ENCODE data around the gene ACSF3. TPM values are rescaled to one million over a fixed set of nuclear protein-coding genes. Genes with fewer than 3 reads are reported as not detected.

The ACSF3 gene
- total RNA-seq, 1 experiment from 2014 or later, result 54.9 TPM

DNA sequence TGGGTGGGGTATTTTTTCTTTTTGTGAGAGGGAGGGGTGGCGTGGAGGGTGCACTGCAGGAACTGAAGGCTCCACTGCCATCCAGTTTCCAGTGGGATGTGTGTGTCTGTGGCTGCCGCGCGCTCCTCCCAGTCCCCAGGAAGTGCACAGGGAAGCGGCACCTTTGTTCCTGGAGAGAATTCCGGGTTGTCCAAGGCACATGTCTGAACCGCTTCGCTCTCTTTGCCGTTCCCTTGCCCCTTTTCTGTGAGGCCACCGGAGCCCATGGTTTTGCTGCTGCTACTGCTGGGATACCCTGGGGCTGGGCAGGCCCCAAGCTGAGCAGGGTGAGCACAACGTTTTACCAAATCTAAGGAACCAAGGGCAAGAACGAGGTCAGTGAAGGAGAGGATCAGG is 19.5 kb downstream of the ACSF3 start:
- Mint-ChIP-seq H3K36me3 (ENCODE audit: insufficient read depth, unreplicated experiment) (peaks cover 4% of the 10 kb centered on the region), H3K27ac (ENCODE audit: unreplicated experiment) (no peak overlapping the region), H3K27me3 (ENCODE audit: unreplicated experiment) (no peaks in the 10 kb centered on the region), H3K4me3 (ENCODE audit: low read depth, unreplicated experiment) (no peak overlapping the region), H3K9me3 (ENCODE audit: low read depth, unreplicated experiment) (no peaks in the 10 kb centered on the region), H3K4me1 (ENCODE audit: low read depth, unreplicated experiment) (no peaks in the 10 kb centered on the region)
- intact Hi-C loops (cut with micrococcal nuclease; ENCODE audit: unreplicated experiment), result no loop called here
- CTCF ChIA-PET, result no interaction called here
- no peak for DNase-seq
- TF ChIP-seq, protein P1, sequence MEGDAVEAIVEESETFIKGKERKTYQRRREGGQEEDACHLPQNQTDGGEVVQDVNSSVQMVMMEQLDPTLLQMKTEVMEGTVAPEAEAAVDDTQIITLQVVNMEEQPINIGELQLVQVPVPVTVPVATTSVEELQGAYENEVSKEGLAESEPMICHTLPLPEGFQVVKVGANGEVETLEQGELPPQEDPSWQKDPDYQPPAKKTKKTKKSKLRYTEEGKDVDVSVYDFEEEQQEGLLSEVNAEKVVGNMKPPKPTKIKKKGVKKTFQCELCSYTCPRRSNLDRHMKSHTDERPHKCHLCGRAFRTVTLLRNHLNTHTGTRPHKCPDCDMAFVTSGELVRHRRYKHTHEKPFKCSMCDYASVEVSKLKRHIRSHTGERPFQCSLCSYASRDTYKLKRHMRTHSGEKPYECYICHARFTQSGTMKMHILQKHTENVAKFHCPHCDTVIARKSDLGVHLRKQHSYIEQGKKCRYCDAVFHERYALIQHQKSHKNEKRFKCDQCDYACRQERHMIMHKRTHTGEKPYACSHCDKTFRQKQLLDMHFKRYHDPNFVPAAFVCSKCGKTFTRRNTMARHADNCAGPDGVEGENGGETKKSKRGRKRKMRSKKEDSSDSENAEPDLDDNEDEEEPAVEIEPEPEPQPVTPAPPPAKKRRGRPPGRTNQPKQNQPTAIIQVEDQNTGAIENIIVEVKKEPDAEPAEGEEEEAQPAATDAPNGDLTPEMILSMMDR (IDR thresholded peaks at IDR 0.05; ENCODE audit: unreplicated experiment), result no peak
- BruUV-seq (replicated peaks), result no TSS peak

DNA sequence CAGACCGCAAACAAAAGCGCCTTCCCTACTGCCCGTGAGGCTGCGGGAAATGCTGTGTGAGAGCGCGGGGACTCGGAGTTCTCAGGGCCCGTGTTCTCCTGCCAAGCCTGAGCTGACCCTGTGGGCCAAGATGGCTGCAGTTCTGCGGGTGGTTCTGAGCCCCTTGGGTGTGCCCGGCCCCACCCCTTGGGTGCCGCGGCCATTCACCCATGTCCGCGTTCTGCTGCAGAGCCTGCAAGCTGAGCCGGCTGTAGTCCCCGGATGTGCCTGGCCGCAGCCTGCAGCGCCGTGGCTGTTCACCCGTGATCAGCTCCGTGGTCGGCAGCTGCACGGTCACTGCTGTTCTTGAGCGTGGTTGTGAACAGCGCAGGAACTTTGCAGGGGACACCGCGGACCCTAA is 20.0 kb downstream of the ACSF3 start:
- Mint-ChIP-seq H3K4me1 (ENCODE audit: low read depth, unreplicated experiment) (no peaks in the 10 kb centered on the region), H3K27ac (ENCODE audit: unreplicated experiment) (no peak overlapping the region), H3K36me3 (ENCODE audit: insufficient read depth, unreplicated experiment) (peaks cover 5% of the 10 kb centered on the region), H3K9me3 (ENCODE audit: low read depth, unreplicated experiment) (no peaks in the 10 kb centered on the region), H3K4me3 (ENCODE audit: low read depth, unreplicated experiment) (no peak overlapping the region), H3K27me3 (ENCODE audit: unreplicated experiment) (no peaks in the 10 kb centered on the region)
- intact Hi-C loops (cut with micrococcal nuclease; ENCODE audit: unreplicated experiment), result no loop called here
- CTCF ChIA-PET, result no interaction called here
- no peak for DNase-seq
- TF ChIP-seq, protein P1 (IDR thresholded peaks at IDR 0.05; ENCODE audit: unreplicated experiment), result no peak
- BruUV-seq (replicated peaks), result no TSS peak

DNA sequence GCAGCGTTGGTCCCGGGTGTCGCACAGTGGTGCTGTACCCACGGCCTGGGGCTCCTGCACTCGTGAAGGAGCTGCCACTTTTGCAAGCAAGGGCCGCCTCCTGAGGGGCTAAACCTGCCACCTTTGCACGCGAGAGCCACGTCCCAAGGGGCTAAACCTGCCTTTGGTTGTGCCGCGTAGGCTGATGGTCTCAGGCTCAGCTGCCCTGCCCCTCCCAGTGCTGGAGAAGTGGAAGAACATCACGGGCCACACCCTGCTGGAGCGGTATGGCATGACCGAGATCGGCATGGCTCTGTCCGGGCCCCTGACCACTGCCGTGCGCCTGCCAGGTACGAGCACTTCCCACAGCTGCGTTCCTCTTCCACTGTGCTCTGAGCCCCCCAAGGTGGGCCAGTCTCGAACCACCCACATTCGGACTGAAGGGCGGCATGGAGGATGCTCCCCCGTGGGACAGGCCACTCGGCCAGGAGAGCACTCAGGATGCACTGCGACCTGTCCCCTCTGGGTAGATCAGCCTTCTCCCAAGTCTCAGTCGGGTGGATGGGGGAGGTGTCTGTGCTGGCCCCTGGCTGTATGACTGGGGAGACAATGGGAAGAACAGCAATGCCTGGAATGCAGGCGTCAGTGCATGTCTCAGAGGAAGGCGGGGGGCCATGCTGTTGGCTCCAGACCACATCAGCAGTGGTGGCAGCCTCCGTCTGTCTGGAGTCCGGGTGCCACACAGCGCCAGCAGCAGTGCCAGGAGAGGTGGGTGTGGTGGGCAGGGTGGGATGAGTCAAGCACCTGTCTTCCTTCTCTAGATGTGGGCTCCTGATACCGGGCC is 20.7 kb downstream of the ACSF3 start:
- Mint-ChIP-seq H3K27ac (ENCODE audit: unreplicated experiment) (no peak overlapping the region), H3K4me1 (ENCODE audit: low read depth, unreplicated experiment) (no peaks in the 10 kb centered on the region), H3K9me3 (ENCODE audit: low read depth, unreplicated experiment) (no peaks in the 10 kb centered on the region), H3K27me3 (ENCODE audit: unreplicated experiment) (no peaks in the 10 kb centered on the region), H3K36me3 (ENCODE audit: insufficient read depth, unreplicated experiment) (peaks cover 8% of the 10 kb centered on the region), H3K4me3 (ENCODE audit: low read depth, unreplicated experiment) (no peak overlapping the region)
- TF ChIP-seq, protein P1 (IDR thresholded peaks at IDR 0.05; ENCODE audit: unreplicated experiment), result no peak
- BruUV-seq (replicated peaks), result no TSS peak
- CTCF ChIA-PET, result no interaction called here
- intact Hi-C loops (cut with micrococcal nuclease; ENCODE audit: unreplicated experiment), result no loop called here
- no peak for DNase-seq

DNA sequence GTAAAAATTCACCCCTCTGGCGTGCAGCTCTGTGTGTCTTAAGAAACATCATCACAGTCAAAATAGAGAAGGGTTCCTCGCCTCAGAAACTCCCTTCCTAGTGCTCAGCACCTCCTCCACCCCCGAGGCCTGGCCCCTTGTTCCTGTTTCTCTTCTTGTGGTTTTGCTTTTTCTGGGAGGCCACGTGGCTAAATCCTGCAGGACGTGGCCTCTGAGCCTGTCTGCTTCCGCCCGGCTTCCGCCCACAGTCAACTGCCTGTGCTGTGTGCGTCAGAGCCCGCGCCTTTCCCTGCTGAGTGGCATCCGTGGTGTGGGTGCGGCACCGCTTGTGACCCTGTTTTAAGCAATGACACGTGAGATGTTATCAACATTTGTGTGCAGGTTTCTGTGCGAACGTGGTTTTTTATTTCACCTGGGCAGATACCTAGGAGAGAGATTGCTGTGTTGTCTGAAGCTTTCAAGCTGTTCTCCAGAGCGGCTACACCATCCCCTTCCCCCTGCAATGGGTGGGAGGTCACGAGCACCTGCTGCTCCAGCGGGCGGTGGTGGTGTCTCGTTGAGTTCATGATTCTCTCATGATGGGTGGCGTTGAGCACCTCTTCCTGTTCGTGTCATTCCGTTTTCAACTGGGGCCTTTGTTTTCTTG is 21.7 kb downstream of the ACSF3 start:
- H3K4me3 Mint-ChIP-seq (ENCODE audit: low read depth, unreplicated experiment), result no peak overlapping the region
- intact Hi-C loops (cut with micrococcal nuclease; ENCODE audit: unreplicated experiment), result no loop called here
- no peaks in the 10 kb centered on the region for H3K27me3 Mint-ChIP-seq (ENCODE audit: unreplicated experiment)
- BruUV-seq (replicated peaks), result no TSS peak
- H3K27ac Mint-ChIP-seq (ENCODE audit: unreplicated experiment), result no peak overlapping the region
- no peaks in the 10 kb centered on the region for H3K9me3 Mint-ChIP-seq (ENCODE audit: low read depth, unreplicated experiment)
- H3K4me1 Mint-ChIP-seq (ENCODE audit: low read depth, unreplicated experiment), result no peaks in the 10 kb centered on the region
- CTCF ChIA-PET, result interaction anchor here (0.6 kb wide), 1 partner anchor 263 kb away, joined by 3 read pairs; no protein-coding TSS in a partner anchor
- DNase-seq, result no peak
- TF ChIP-seq, protein P1 (IDR thresholded peaks at IDR 0.05; ENCODE audit: unreplicated experiment), result no peak
- peaks cover 16% of the 10 kb centered on the region for H3K36me3 Mint-ChIP-seq (ENCODE audit: insufficient read depth, unreplicated experiment)

Measured in Calu3 (cell line).